ENCODE results near the gene FGD5. TPM values are rescaled to one million over a fixed set of nuclear protein-coding genes. Genes with fewer than 3 reads are reported as not detected.

FGD5 gene
- total RNA-seq, 4 donors from 2014 or later, result 0.80 to 12.0 (median 3.9) TPM

GRCh38 chr3:14819671-14820070 is 909 bp downstream of the FGD5 start:
- no peaks in the 10 kb centered on the region for H3K9me3 ChIP-seq
- peaks cover 0 to 30% (median 0%) of the 10 kb centered on the region in 4 donors for H3K27me3 ChIP-seq
- peaks cover 0 to 23% (median 7%) of the 10 kb centered on the region in 3 donors for H3K4me1 ChIP-seq
- 72 to 74% methylated on average over 5 to 10 of the region's 10 CpGs for WGBS, 2 donors
- no peak overlapping the region for H3K4me3 ChIP-seq
- H3K27ac ChIP-seq, result no peak overlapping the region
- peaks cover 0 to 14% (median 0%) of the 10 kb centered on the region in 3 donors for H3K36me3 ChIP-seq
- no peak for DNase-seq
- intact Hi-C loops (cut with DNase I), result no loop called here
- no peak for TF ChIP-seq CTCF (IDR thresholded peaks at IDR 0.05)
- TF ChIP-seq POLR2A (IDR thresholded peaks at IDR 0.05), result no peak

GRCh38 chr3:14820156-14820555 is 1.4 kb downstream of the FGD5 start:
- DNase-seq, result no peak
- intact Hi-C loops (cut with DNase I), result no loop called here
- H3K27me3 ChIP-seq, result peaks cover 0 to 25% (median 0%) of the 10 kb centered on the region in 4 donors
- no peaks in the 10 kb centered on the region for H3K9me3 ChIP-seq
- H3K4me3 ChIP-seq, result no peak overlapping the region
- TF ChIP-seq POLR2A (IDR thresholded peaks at IDR 0.05) (no peak), CTCF (IDR thresholded peaks at IDR 0.05) (no peak)
- WGBS, 2 donors, result 92 to 100% methylated on average over 1 to 5 of the region's 17 CpGs
- H3K27ac ChIP-seq, result no peak overlapping the region
- H3K4me1 ChIP-seq, result peaks cover 0 to 22% (median 7%) of the 10 kb centered on the region in 3 donors
- H3K36me3 ChIP-seq, result peaks cover 0 to 14% (median 0%) of the 10 kb centered on the region in 3 donors

GRCh38 chr3:14821151-14821550 is 2.4 kb downstream of the FGD5 start:
- Histone ChIP-seq H3K36me3 (peaks cover 0 to 14% (median 0%) of the 10 kb centered on the region in 3 donors), H3K27me3 (peaks cover 0 to 21% (median 0%) of the 10 kb centered on the region in 4 donors), H3K27ac (no peak overlapping the region), H3K4me1 (peaks cover 0 to 22% (median 7%) of the 10 kb centered on the region in 3 donors), H3K9me3 (no peaks in the 10 kb centered on the region), H3K4me3 (no peak overlapping the region)
- TF ChIP-seq POLR2A (IDR thresholded peaks at IDR 0.05) (no peak), CTCF (IDR thresholded peaks at IDR 0.05) (no peak)
- intact Hi-C loops (cut with DNase I), result no loop called here
- DNase-seq, result no peak
- WGBS, 2 donors, result 88 to 90% methylated on average over 8 to 16 of the region's 16 CpGs

- TF ChIP-seq CTCF (IDR thresholded peaks at IDR 0.05) (no peak), POLR2A (IDR thresholded peaks at IDR 0.05) (no peak)
- H3K4me3 ChIP-seq, result no peak overlapping the region
- H3K9me3 ChIP-seq, result no peaks in the 10 kb centered on the region
- intact Hi-C loops (cut with DNase I), result no loop called here
- H3K27me3 ChIP-seq, result peaks cover 0 to 21% (median 0%) of the 10 kb centered on the region in 4 donors
- H3K4me1 ChIP-seq, result peaks cover 0 to 22% (median 7%) of the 10 kb centered on the region in 3 donors
- H3K36me3 ChIP-seq, result peaks cover 0 to 14% (median 0%) of the 10 kb centered on the region in 3 donors
- WGBS, 2 donors, result 66 to 82% methylated on average over 3 of the region's 3 CpGs
- no peak for DNase-seq
- H3K27ac ChIP-seq, result no peak overlapping the region
These were observed 3.4 kb downstream of the FGD5 start for GRCh38 chr3:14822134-14822533.

GRCh38 chr3:14822670-14823390 is 4.1 kb downstream of the FGD5 start:
- TF ChIP-seq POLR2A (IDR thresholded peaks at IDR 0.05) (no peak), CTCF (IDR thresholded peaks at IDR 0.05) (no peak)
- Histone ChIP-seq H3K4me1 (peaks cover 0 to 22% (median 7%) of the 10 kb centered on the region in 3 donors), H3K4me3 (no peak overlapping the region), H3K27me3 (peaks cover 0 to 22% (median 0%) of the 10 kb centered on the region in 4 donors), H3K9me3 (no peaks in the 10 kb centered on the region), H3K36me3 (peaks cover 0 to 14% (median 0%) of the 10 kb centered on the region in 3 donors), H3K27ac (peak overlapping the region in 2 of 4 donors; percentile 49 to 52)
- WGBS, 2 donors, result 37 to 60% methylated on average over 10 to 11 of the region's 12 CpGs
- intact Hi-C loops (cut with DNase I), result no loop called here
- DNase-seq, result no peak

Data from esophagus squamous epithelium (tissue), 5 donors.